Epithelial cell of proximal tubule (primary cell): ENCODE measurements around the gene PNN. TPM values are rescaled to one million over a fixed set of nuclear protein-coding genes. Genes with fewer than 3 reads are reported as not detected.
"Not testable (repeated sequence)": the region's sequence is repeated elsewhere in the genome, so short reads cannot be mapped to it uniquely, and the experiment has no call there.

Source experiments
- DNase-seq: peaks from one replicate; pipeline ENCODE4 v3.0.0-alpha.2; 2011; ENCODE audit warnings: low read depth
- H3K4me3 ChIP-seq: 2 replicates; pipeline ENCODE4 v1.5.1; 2011; ENCODE audit warnings: low read depth, mild to moderate bottlenecking, low read length
- CTCF ChIP-seq: conservative IDR thresholded peaks from 2 replicates; pipeline ENCODE4 v1.5.1; 2012; ENCODE audit warnings: low read depth, mild to moderate bottlenecking, low read length
- total RNA-seq: library from RNA; depleted of rRNA; stranded (reverse); fragments of >200 nt; gene quantifications from 2 replicates; pipeline ENCODE4 v1.2.3, GENCODE V29; 2015

PNN gene
- total RNA-seq, 1 donor from 2014 or later = 43.4 TPM

- no peak for TF ChIP-seq CTCF
- no peak overlapping the region for H3K4me3 ChIP-seq
- DNase-seq = no peak
These were observed 6.6 kb downstream of the PNN start for GRCh38 chr14:39181693-39182047.

GRCh38 chr14:39182770-39183684, 8.0 kb downstream of the PNN start:
- TF ChIP-seq CTCF = no peak
- DNase-seq = no peak
- H3K4me3 ChIP-seq = no peak overlapping the region

- not testable (repeated sequence) for H3K4me3 ChIP-seq, DNase-seq
These were observed 8.6 kb downstream of the PNN start for GRCh38 chr14:39183685-39184003.

GRCh38 chr14:39184628-39185255, 9.7 kb downstream of the PNN start:
- H3K4me3 ChIP-seq = no peak overlapping the region
- no peak for TF ChIP-seq CTCF
- DNase-seq = no peak

- TF ChIP-seq CTCF = no peak
- DNase-seq = no peak
- no peak overlapping the region for H3K4me3 ChIP-seq
These were observed 10.4 kb downstream of the PNN start for GRCh38 chr14:39185256-39186049.

GRCh38 chr14:39186941-39187525, 12.0 kb downstream of the PNN start:
- DNase-seq = no peak
- no peak overlapping the region for H3K4me3 ChIP-seq
- TF ChIP-seq CTCF = no peak
